H1 (cell line): ENCODE data around the gene BCL2L11. TPM values are rescaled to one million over a fixed set of nuclear protein-coding genes. Genes with fewer than 3 reads are reported as not detected.
"Not testable (repeated sequence)": the region's sequence is repeated elsewhere in the genome, so short reads cannot be mapped to it uniquely, and the experiment has no call there.

Experiments
- CTCF ChIA-PET: fragments of 300-600 bp; sonication (Branson Sonifier 250); formaldehyde crosslinking; loops from one replicate; lab custom pipeline; 2021; ENCODE audit not compliant: partially characterized antibody; lab: Charles Lee
- POLR2A ChIA-PET: fragments of 300-600 bp; sonication (Branson Sonifier 250); formaldehyde crosslinking; loops from one replicate; lab custom pipeline; 2021; ENCODE audit warnings: inconsistent platforms; ENCODE audit not compliant: partially characterized antibody; lab: Charles Lee
- DNase-seq, 2 experiments: peaks; one replicate each; pipeline versions ENCODE4 v3.0.0 to v3.0.0-alpha.2; 2010 to 2022; ENCODE audit warnings: low spot score in 2 of 2, low read depth in 1 of 2, mixed read lengths in 1 of 2
- FAIRE-seq: peaks from 2 replicates; lab custom pipeline; 2011; peaks lifted over from hg19 to GRCh38; lab: Jason Lieb, UNC
- H2AFZ ChIP-seq: 2 replicates; pipeline ENCODE4 v1.8.1; 2012; ENCODE audit warnings: low read length, inconsistent platforms
- H2AK5ac ChIP-seq: 2 replicates; pipeline ENCODE4 v1.6.1; 2013; ENCODE audit warnings: low read depth, low read length
- H2BK120ac ChIP-seq: replicated peaks from 2 replicates; pipeline ENCODE3; 2013; ENCODE audit warnings: low read depth, low read length, inconsistent platforms
- H2BK12ac ChIP-seq: 2 replicates; pipeline ENCODE4 v1.6.1; 2013; ENCODE audit warnings: low read depth, low read length
- H2BK15ac ChIP-seq: 2 replicates; pipeline ENCODE4 v1.6.1; 2013; ENCODE audit warnings: low read length
- H2BK20ac ChIP-seq: 2 replicates; pipeline ENCODE4 v1.6.1; 2013; ENCODE audit warnings: low read length
- H2BK5ac ChIP-seq: 2 replicates; pipeline ENCODE4 v1.6.1; 2013; ENCODE audit warnings: low read depth, low read length
- H3K14ac ChIP-seq: 2 replicates; pipeline ENCODE4 v1.6.1; 2013; ENCODE audit warnings: inconsistent platforms; ENCODE audit not compliant: insufficient read length
- H3K18ac ChIP-seq: 2 replicates; pipeline ENCODE4 v1.6.1; 2013; ENCODE audit warnings: low read length; ENCODE audit errors: extremely low read depth
- H3K23ac ChIP-seq: 2 replicates; pipeline ENCODE4 v1.6.1; 2013; ENCODE audit warnings: inconsistent platforms; ENCODE audit not compliant: insufficient read length
- H3K23me2 ChIP-seq: 2 replicates; pipeline ENCODE4 v1.6.1; 2013; ENCODE audit warnings: low read depth, low read length
- H3K27ac ChIP-seq: 2 replicates; pipeline ENCODE4 v1.6.1; 2011; ENCODE audit warnings: low read depth, low read length, inconsistent platforms
- H3K27me3 ChIP-seq, 4 experiments: replicated peaks in 1 of 4; 1 replicate in 1 of 4; 2 replicates in 3 of 4; pipeline versions ENCODE4 v1.6.1 to v1.8.1; 2011 to 2013; ENCODE audit warnings: low read length in 3 of 4, mild to moderate bottlenecking in 3 of 4, inconsistent platforms in 2 of 4, mixed read lengths in 2 of 4, moderate library complexity in 1 of 4; ENCODE audit not compliant: control insufficient read depth in 3 of 4, insufficient read depth in 3 of 4; ENCODE audit errors: extremely low read depth in 1 of 4
- H3K36me3 ChIP-seq, 4 experiments: 2 replicates each; pipeline versions ENCODE4 v1.6.1 to v1.8.1; 2011 to 2013; ENCODE audit warnings: mild to moderate bottlenecking in 4 of 4, low read length in 3 of 4, moderate library complexity in 2 of 4, control low read depth in 1 of 4, inconsistent platforms in 1 of 4; ENCODE audit not compliant: insufficient read depth in 4 of 4, control insufficient read depth in 2 of 4
- H3K4ac ChIP-seq: replicated peaks from 2 replicates; pipeline ENCODE3; 2013; ENCODE audit warnings: low read length, low read depth, mixed read lengths, inconsistent platforms; ENCODE audit not compliant: insufficient read length
- H3K4me1 ChIP-seq, 4 experiments: replicated peaks in 1 of 4; 1 replicate in 1 of 4; 2 replicates in 3 of 4; pipeline versions ENCODE4 v1.6.1 to v1.8.1; 2011 to 2013; ENCODE audit warnings: low read length in 3 of 4, inconsistent platforms in 2 of 4, mixed read lengths in 1 of 4; ENCODE audit not compliant: insufficient read depth in 4 of 4, control insufficient read depth in 3 of 4
- H3K4me2 ChIP-seq, 2 experiments: 2 replicates each; pipeline versions ENCODE4 v1.6.1 to v1.8.1; 2011 to 2013; ENCODE audit warnings: low read depth in 2 of 2, low read length in 2 of 2, control low read depth in 1 of 2, inconsistent platforms in 1 of 2, mild to moderate bottlenecking in 1 of 2; ENCODE audit not compliant: insufficient read depth in 1 of 2
- H3K4me3 ChIP-seq, 4 experiments: fragments of 200-600, 300-600 bp in 1 of 4; sonication (generic), shearing (Covaris generic), sonication (Bioruptor Twin) in 1 of 4; 2 replicates each; pipeline versions ENCODE4 v1.5.1 to v1.8.1; 2011 to 2016; ENCODE audit warnings: low read length in 4 of 4, low read depth in 3 of 4, control low read depth in 2 of 4, inconsistent platforms in 2 of 4, mild to moderate bottlenecking in 2 of 4, mixed read lengths in 1 of 4, moderate library complexity in 1 of 4; ENCODE audit not compliant: insufficient read depth in 2 of 4; ENCODE audit errors: extremely low read depth in 1 of 4
- H3K56ac ChIP-seq: replicated peaks from 2 replicates; pipeline ENCODE3; 2013; ENCODE audit warnings: low read depth, mild to moderate bottlenecking, mixed read lengths, low read length, inconsistent platforms; ENCODE audit not compliant: insufficient read length
- H3K79me1 ChIP-seq: 2 replicates; pipeline ENCODE4 v1.6.1; 2013; ENCODE audit warnings: low read depth, low read length, control low read depth
- H3K79me2 ChIP-seq, 2 experiments: 2 replicates each; pipeline versions ENCODE4 v1.6.1 to v1.8.1; 2012 to 2013; ENCODE audit warnings: low read length in 2 of 2, mild to moderate bottlenecking in 2 of 2, inconsistent platforms in 1 of 2; ENCODE audit not compliant: insufficient read depth in 2 of 2, control insufficient read depth in 1 of 2
- H3K9ac ChIP-seq, 4 experiments: replicated peaks in 1 of 4; 1 replicate in 1 of 4; 2 replicates in 3 of 4; pipeline versions ENCODE4 v1.6.1 to v1.8.1; 2011 to 2013; ENCODE audit warnings: low read depth in 3 of 4, low read length in 3 of 4, control low read depth in 2 of 4, mild to moderate bottlenecking in 2 of 4, moderate library complexity in 2 of 4, inconsistent platforms in 1 of 4; ENCODE audit errors: extremely low read depth in 1 of 4
- H3K9me3 ChIP-seq, 2 experiments: 2 replicates each; pipeline versions ENCODE4 v1.6.1 to v1.8.1; 2012 to 2013; ENCODE audit warnings: mild to moderate bottlenecking in 2 of 2, moderate library complexity in 2 of 2, control low read depth in 1 of 2, inconsistent platforms in 1 of 2, low read depth in 1 of 2, low read length in 1 of 2, mixed read lengths in 1 of 2; ENCODE audit not compliant: insufficient read depth in 2 of 2
- H4K20me1 ChIP-seq, 2 experiments: replicated peaks in 1 of 2; 2 replicates each; pipeline versions ENCODE3 to v1.8.1; 2011 to 2013; ENCODE audit warnings: inconsistent platforms in 2 of 2, low read length in 2 of 2, mild to moderate bottlenecking in 1 of 2; ENCODE audit not compliant: insufficient read depth in 2 of 2, control insufficient read depth in 1 of 2
- H4K5ac ChIP-seq: 2 replicates; pipeline ENCODE4 v1.6.1; 2013; ENCODE audit warnings: low read length, low read depth, mixed read lengths, inconsistent platforms; ENCODE audit not compliant: insufficient read length
- H4K8ac ChIP-seq: 2 replicates; pipeline ENCODE4 v1.8.0; 2013; ENCODE audit warnings: mild to moderate bottlenecking, moderate library complexity, low read length, inconsistent platforms; ENCODE audit not compliant: insufficient read depth; ENCODE audit errors: extremely low read depth
- H4K91ac ChIP-seq: replicated peaks from 2 replicates; pipeline ENCODE3; 2013; ENCODE audit warnings: low read length, mixed read lengths, inconsistent platforms; ENCODE audit not compliant: insufficient read length
- NANOG ChIP-seq: IDR thresholded peaks from 2 replicates; pipeline ENCODE4 v1.6.1; 2011; ENCODE audit warnings: low read length, low read depth, mild to moderate bottlenecking, inconsistent platforms; ENCODE audit not compliant: insufficient read depth, poor library complexity, severe bottlenecking
- POLR2AphosphoS5 ChIP-seq: IDR thresholded peaks from 2 replicates; pipeline ENCODE4 v1.6.1; 2011; ENCODE audit warnings: low read depth, low read length
- POU5F1 ChIP-seq: IDR thresholded peaks from 2 replicates; pipeline ENCODE4 v1.6.1; 2011; ENCODE audit warnings: low read depth, mild to moderate bottlenecking, low read length, moderate library complexity
- RBBP5 ChIP-seq: IDR thresholded peaks from 2 replicates; pipeline ENCODE4 v1.7.1; 2012; ENCODE audit warnings: low read depth, mild to moderate bottlenecking, inconsistent platforms, low read length, moderate library complexity, borderline replicate concordance
- WGBS, 2 experiments: shearing (Covaris generic) in 1 of 2; methylation state at CpG; one replicate each; pipeline versions ENCODE4 v1.1.6 to v1.1.7; 2013 to 2015; ENCODE audit warnings: low lambda C conversion rate in 2 of 2, mixed read lengths in 2 of 2, inconsistent platforms in 1 of 2, low coverage in 1 of 2, missing lambda C conversion rate in 1 of 2; ENCODE audit not compliant: insufficient replicate concordance in 2 of 2, insufficient coverage in 1 of 2, insufficient read length in 1 of 2; ENCODE audit errors: extremely low coverage in 1 of 2, missing lambda C conversion rate in 1 of 2; 5-methylcytosine and 5-hydroxymethylcytosine counted together
- polyA plus RNA-seq, 7 experiments: library from polyadenylated mRNA; depleted of rRNA in 3 of 7; stranded (reverse) in 5 of 7; unstranded in 2 of 7; fragments of >200 nt in 5 of 7; fragments of 200-250 nt in 2 of 7; gene quantifications; 1 replicate in 5 of 7; 2 replicates in 1 of 7; 4 replicates in 1 of 7; pipeline versions ENCODE4 v1.2.1 to v1.2.3, GENCODE V29; 2011 to 2013; ENCODE audit warnings: missing spikeins in 2 of 7, mixed read lengths in 2 of 7
- total RNA-seq: library from RNA; stranded (reverse); fragmentation: NEBNext Ultra II Directional; extraction: Animal tissue kit (Norgen Biotek cat#: 25700); gene quantifications from 2 replicates; pipeline ENCODE4 v1.2.1, GENCODE V29; 2021

BCL2L11 gene
- total and polyA plus RNA-seq, 2 of the 8 experiments (the other 6 are each of a cell fraction or from before 2014, with no cell fraction given) = 7.5 to 22.9 TPM

GRCh38 chr2:111072220-111072871 is 48.4 kb upstream of the BCL2L11 start (continued):
- TF ChIP-seq NANOG (no peak), POLR2AphosphoS5 (no peak), RBBP5 (no peak), POU5F1 (no peak)
- TF ChIP-seq, all 59 proteins: peak for 0

DNA sequence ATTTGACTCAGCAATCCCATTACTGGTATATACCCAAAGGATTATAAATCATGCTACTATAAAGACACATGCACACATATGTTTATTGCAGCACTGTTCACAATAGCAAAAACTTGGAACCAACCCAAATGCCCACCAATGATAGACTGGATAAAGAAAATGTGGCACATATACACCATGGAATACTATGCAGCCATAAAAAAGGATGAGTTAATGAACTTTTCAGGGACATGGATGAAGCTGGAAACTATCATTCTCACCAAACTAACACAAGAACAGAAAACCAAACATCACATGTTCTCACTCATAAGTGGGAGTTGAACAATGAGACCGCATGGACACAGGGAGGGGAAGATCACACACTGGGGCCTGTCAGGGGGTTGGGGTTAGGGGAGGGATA is 38.1 kb upstream of the BCL2L11 start:
- H3K23me2 ChIP-seq, H3K56ac ChIP-seq, H2BK15ac ChIP-seq, H2AK5ac ChIP-seq, H3K79me2 ChIP-seq, H2BK120ac ChIP-seq, H3K27me3 ChIP-seq, DNase-seq, H3K4me1 ChIP-seq, H3K9me3 ChIP-seq, H2AFZ ChIP-seq, H3K23ac ChIP-seq, H2BK20ac ChIP-seq, H4K91ac ChIP-seq, H3K9ac ChIP-seq, H4K20me1 ChIP-seq, H3K18ac ChIP-seq, H3K4ac ChIP-seq, H3K4me2 ChIP-seq, FAIRE-seq, H3K36me3 ChIP-seq, H4K8ac ChIP-seq, H3K4me3 ChIP-seq, H3K14ac ChIP-seq, H3K79me1 ChIP-seq, H2BK12ac ChIP-seq, H4K5ac ChIP-seq, H3K27ac ChIP-seq, POLR2A ChIA-PET, H2BK5ac ChIP-seq: not testable (repeated sequence)
- WGBS, 2 experiments = 0% methylated on average over 1 of the region's 1 CpG; no CpG with 5 or more reads in 1 of the 2 experiments
- CTCF ChIA-PET = interaction anchor here (0.7 to 2.2 kb wide), 4 partner anchors 12 to 50 kb away, joined by 3 to 9 read pairs (median 3); no protein-coding TSS in a partner anchor
